Fibroblast of lung (primary cell): ENCODE results near the gene MICAL2. TPM values are rescaled to one million over a fixed set of nuclear protein-coding genes. Genes with fewer than 3 reads are reported as not detected.

Source experiments
- DNase-seq, 2 donors: peaks; one replicate each; pipeline versions ENCODE4 v3.0.0 to v3.0.0-alpha.2; 2010; ENCODE audit warnings: low read depth in 2 of 2
- H2AFZ ChIP-seq: 2 replicates; pipeline ENCODE4 v1.5.1; 2012; ENCODE audit warnings: low read length, control low read depth, inconsistent platforms
- H3K27ac ChIP-seq: 2 replicates; pipeline ENCODE4 v1.5.1; 2011; ENCODE audit warnings: low read length, control low read depth; ENCODE audit not compliant: insufficient read depth
- H3K27me3 ChIP-seq: 2 replicates; pipeline ENCODE4 v1.5.1; 2011; ENCODE audit warnings: mild to moderate bottlenecking, low read length; ENCODE audit not compliant: control insufficient read depth, insufficient read depth
- H3K36me3 ChIP-seq: 2 replicates; pipeline ENCODE4 v1.5.1; 2011; ENCODE audit warnings: low read length; ENCODE audit not compliant: control insufficient read depth, insufficient read depth
- H3K4me1 ChIP-seq: 2 replicates; pipeline ENCODE4 v1.5.1; 2011; ENCODE audit warnings: low read length; ENCODE audit not compliant: control insufficient read depth, insufficient read depth; ENCODE audit errors: extremely low read depth
- H3K4me2 ChIP-seq: 2 replicates; pipeline ENCODE4 v1.5.1; 2011; ENCODE audit warnings: low read length, control low read depth; ENCODE audit not compliant: insufficient read depth; ENCODE audit errors: extremely low read depth
- H3K4me3 ChIP-seq, 4 experiments: fragments of 200-600 bp in 1 of 4; sonication (generic) in 1 of 4; replicated peaks in 1 of 4; 2 replicates each; pipeline ENCODE4 v1.5.1; 2011 to 2016; ENCODE audit warnings: low read length in 4 of 4, low read depth in 3 of 4, mild to moderate bottlenecking in 3 of 4, control low read depth in 2 of 4, inconsistent platforms in 1 of 4, mixed read lengths in 1 of 4; ENCODE audit not compliant: insufficient read depth in 1 of 4; ENCODE audit errors: control extremely low read depth in 1 of 4
- H3K79me2 ChIP-seq: 2 replicates; pipeline ENCODE4 v1.5.1; 2012; ENCODE audit warnings: mild to moderate bottlenecking, low read length, inconsistent platforms; ENCODE audit not compliant: control insufficient read depth, insufficient read depth
- H3K9ac ChIP-seq: 2 replicates; pipeline ENCODE4 v1.5.1; 2011; ENCODE audit warnings: mild to moderate bottlenecking, low read length, control low read depth; ENCODE audit not compliant: insufficient read depth
- H3K9me3 ChIP-seq: 2 replicates; pipeline ENCODE4 v1.5.1; 2012; ENCODE audit warnings: low read depth, low read length; ENCODE audit not compliant: control insufficient read depth, insufficient read depth
- H4K20me1 ChIP-seq: 2 replicates; pipeline ENCODE4 v1.5.1; 2011; ENCODE audit warnings: low read length; ENCODE audit not compliant: control insufficient read depth, insufficient read depth; ENCODE audit errors: extremely low read depth
- CTCF ChIP-seq, 2 donors: IDR thresholded peaks in 1 of 2; conservative IDR thresholded peaks in 1 of 2; 1 replicate in 1 of 2; 2 replicates in 1 of 2; pipeline ENCODE4 v1.5.1; 2011 to 2012; ENCODE audit warnings: low read length in 2 of 2, control low read depth in 1 of 2, inconsistent platforms in 1 of 2, low read depth in 1 of 2, mild to moderate bottlenecking in 1 of 2
- EZH2 ChIP-seq: IDR thresholded peaks from 2 replicates; pipeline ENCODE4 v1.5.1; 2012; ENCODE audit warnings: low read length, control low read depth, mild to moderate bottlenecking; ENCODE audit errors: missing control alignments
- polyA plus RNA-seq, 2 donors: library from polyadenylated mRNA; depleted of rRNA in 1 of 2; stranded (reverse) in 1 of 2; unstranded in 1 of 2; fragments of >200 nt; gene quantifications; 2 replicates each; pipeline ENCODE4 v1.2.1, GENCODE V29; 2011 to 2012; ENCODE audit warnings: missing spikeins in 1 of 2
- total RNA-seq: library from RNA; depleted of rRNA; stranded (reverse); fragments of >200 nt; gene quantifications from 2 replicates; pipeline ENCODE4 v1.2.1, GENCODE V29; 2014

Gene MICAL2
- total and polyA plus RNA-seq, 2 donors (not counting 1 experiment from before 2014, with no cell fraction given), result 78.5 to 275 TPM

GRCh38 chr11:12281571-12282478, 171.4 kb downstream of the MICAL2 start:
- DNase-seq, result peak; percentile 75 to 85
- Histone ChIP-seq H3K27ac (peak overlapping the region; percentile 36), H3K9ac (no peak overlapping the region), H3K36me3 (no peaks in the 10 kb centered on the region), H3K4me1 (peaks cover 36% of the 10 kb centered on the region), H3K4me2 (no peak overlapping the region), H3K27me3 (no peaks in the 10 kb centered on the region), H2AFZ (peak overlapping the region; percentile 30), H3K9me3 (no peaks in the 10 kb centered on the region), H4K20me1 (no peaks in the 10 kb centered on the region), H3K79me2 (no peaks in the 10 kb centered on the region), H3K4me3 (no peak overlapping the region)
- no peak for TF ChIP-seq EZH2
- peak; percentile 95 to 96 for TF ChIP-seq CTCF (conservative IDR thresholded peaks at IDR 0.05 in 1 of 2, IDR thresholded peaks at IDR 0.05 in 1 of 2; ENCODE audit: low read depth in 1 of 2, low read length in 2 of 2)

GRCh38 chr11:12282676-12283075, 172.3 kb downstream of the MICAL2 start:
- Histone ChIP-seq H3K27ac (no peak overlapping the region), H3K4me1 (peaks cover 41% of the 10 kb centered on the region), H3K9ac (no peak overlapping the region)

More at GRCh38 chr11:12282676-12283075, 172.3 kb downstream of the MICAL2 start:
- no peak overlapping the region for H2AFZ ChIP-seq
- H3K27me3 ChIP-seq, result no peaks in the 10 kb centered on the region
- TF ChIP-seq CTCF (conservative IDR thresholded peaks at IDR 0.05 in 1 of 2, IDR thresholded peaks at IDR 0.05 in 1 of 2; ENCODE audit: low read depth in 1 of 2, low read length in 2 of 2), result no peak
- no peak for TF ChIP-seq EZH2
- no peaks in the 10 kb centered on the region for H3K79me2 ChIP-seq
- DNase-seq, result peak in 1 of 2 donors; percentile 55
- no peak overlapping the region for H3K4me3 ChIP-seq
- no peaks in the 10 kb centered on the region for H4K20me1 ChIP-seq
- no peaks in the 10 kb centered on the region for H3K9me3 ChIP-seq
- no peaks in the 10 kb centered on the region for H3K36me3 ChIP-seq
- H3K4me2 ChIP-seq, result no peak overlapping the region
